Measurements from ENCODE around the gene TMEM263.

GRCh38 chr12:106906715-106907114 is 49.0 kb upstream of the TMEM263 start:
- no peak for TF ChIP-seq POLR2AphosphoS5 (IDR thresholded peaks at IDR 0.05; ENCODE audit: low read depth, low read length)
- TF ChIP-seq, protein P1, sequence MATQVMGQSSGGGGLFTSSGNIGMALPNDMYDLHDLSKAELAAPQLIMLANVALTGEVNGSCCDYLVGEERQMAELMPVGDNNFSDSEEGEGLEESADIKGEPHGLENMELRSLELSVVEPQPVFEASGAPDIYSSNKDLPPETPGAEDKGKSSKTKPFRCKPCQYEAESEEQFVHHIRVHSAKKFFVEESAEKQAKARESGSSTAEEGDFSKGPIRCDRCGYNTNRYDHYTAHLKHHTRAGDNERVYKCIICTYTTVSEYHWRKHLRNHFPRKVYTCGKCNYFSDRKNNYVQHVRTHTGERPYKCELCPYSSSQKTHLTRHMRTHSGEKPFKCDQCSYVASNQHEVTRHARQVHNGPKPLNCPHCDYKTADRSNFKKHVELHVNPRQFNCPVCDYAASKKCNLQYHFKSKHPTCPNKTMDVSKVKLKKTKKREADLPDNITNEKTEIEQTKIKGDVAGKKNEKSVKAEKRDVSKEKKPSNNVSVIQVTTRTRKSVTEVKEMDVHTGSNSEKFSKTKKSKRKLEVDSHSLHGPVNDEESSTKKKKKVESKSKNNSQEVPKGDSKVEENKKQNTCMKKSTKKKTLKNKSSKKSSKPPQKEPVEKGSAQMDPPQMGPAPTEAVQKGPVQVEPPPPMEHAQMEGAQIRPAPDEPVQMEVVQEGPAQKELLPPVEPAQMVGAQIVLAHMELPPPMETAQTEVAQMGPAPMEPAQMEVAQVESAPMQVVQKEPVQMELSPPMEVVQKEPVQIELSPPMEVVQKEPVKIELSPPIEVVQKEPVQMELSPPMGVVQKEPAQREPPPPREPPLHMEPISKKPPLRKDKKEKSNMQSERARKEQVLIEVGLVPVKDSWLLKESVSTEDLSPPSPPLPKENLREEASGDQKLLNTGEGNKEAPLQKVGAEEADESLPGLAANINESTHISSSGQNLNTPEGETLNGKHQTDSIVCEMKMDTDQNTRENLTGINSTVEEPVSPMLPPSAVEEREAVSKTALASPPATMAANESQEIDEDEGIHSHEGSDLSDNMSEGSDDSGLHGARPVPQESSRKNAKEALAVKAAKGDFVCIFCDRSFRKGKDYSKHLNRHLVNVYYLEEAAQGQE (IDR thresholded peaks at IDR 0.05; ENCODE audit: insufficient read depth in 1 of 2, low read depth in 2 of 2, low read length in 2 of 2): no peak
- no peak for TF ChIP-seq SIN3A (IDR thresholded peaks at IDR 0.05; ENCODE audit: borderline replicate concordance, insufficient read depth, low read length)
- no peak for TF ChIP-seq TAF1 (IDR thresholded peaks at IDR 0.05; ENCODE audit: borderline replicate concordance, insufficient read depth, low read length)
